Amygdala (tissue), 56 donors: Measurements from ENCODE around the gene SMPD3.

Experiments used
- DNase-seq, 56 donors: peaks; one replicate each; lab custom pipeline; 2025; lab: John Stamatoyannopoulos, UW

Gene SMPD3

DNA sequence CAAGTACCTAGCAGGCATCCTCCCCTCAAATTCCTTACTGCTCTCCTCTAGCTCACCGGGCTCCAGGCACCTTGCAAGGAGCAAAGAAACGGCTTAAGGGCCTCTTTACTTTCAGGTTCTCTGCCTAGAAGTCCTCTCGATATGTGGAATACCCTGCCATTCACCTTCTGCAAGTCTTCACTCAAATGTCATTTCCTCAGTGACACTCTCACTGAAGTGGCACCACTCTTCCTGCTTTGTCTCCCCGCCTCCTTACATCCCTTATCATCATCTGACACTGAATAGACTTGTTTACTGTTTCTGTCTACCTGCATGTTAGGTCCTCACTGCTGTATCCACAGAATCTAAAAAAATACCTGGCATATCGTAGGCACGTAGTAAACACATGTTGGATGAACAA is 138.5 kb downstream of the SMPD3 start:
- no peak for DNase-seq
